ENCODE data around the gene DARS1.
"Not testable (repeated sequence)": the region's sequence is repeated elsewhere in the genome, so short reads cannot be mapped to it uniquely, and the experiment has no call there.

DARS1 gene

DNA sequence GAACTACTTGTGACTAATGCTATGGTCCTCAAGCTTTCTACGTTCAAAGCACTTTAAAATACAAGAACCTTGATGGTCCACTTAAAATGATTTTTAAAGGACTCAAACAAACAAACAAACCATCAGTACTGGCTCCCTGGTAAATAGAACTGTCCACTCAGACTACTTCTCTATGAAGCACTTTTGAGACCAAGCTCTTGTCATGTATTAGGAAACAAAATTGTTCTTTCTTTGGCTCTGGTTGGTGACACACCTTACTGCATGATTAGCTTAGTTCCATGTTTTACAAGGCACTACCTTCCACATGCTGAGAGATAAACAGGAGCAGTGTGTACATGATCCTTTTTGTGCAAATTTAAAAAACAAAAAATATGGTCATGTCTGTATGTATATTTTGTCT lies 19.7 kb downstream of the DARS1 start:
- H3K27ac ChIP-seq (ENCODE audit: low read depth, low read length, poor library complexity, severe bottlenecking): no peak overlapping the region
- no peaks in the 10 kb centered on the region for H4K20me1 ChIP-seq (ENCODE audit: insufficient read depth, low read length)
- no peak overlapping the region for H3K9ac ChIP-seq (ENCODE audit: low read length)
- no peak overlapping the region for H3K4me2 ChIP-seq (ENCODE audit: low read length)
- H3K36me3 ChIP-seq (ENCODE audit: insufficient read depth, low read length): peaks cover 51% of the 10 kb centered on the region
- TF ChIP-seq EZH2 (IDR thresholded peaks at IDR 0.05; ENCODE audit: borderline replicate concordance, low read length) (no peak), CTCF (IDR thresholded peaks at IDR 0.05; ENCODE audit: low read length) (no peak)
- peaks cover 3% of the 10 kb centered on the region; the same call in 1 of the 2 replicates for H3F3A ChIP-seq (ENCODE audit: insufficient read depth, low read length)
- no peaks in the 10 kb centered on the region for H3K27me3 ChIP-seq (ENCODE audit: insufficient read depth, low read length)
- peaks cover 65% of the 10 kb centered on the region for H3K79me2 ChIP-seq (ENCODE audit: insufficient read depth, low read length)
- H3K4me3 ChIP-seq (ENCODE audit: low read depth, low read length, poor library complexity, severe bottlenecking): no peak overlapping the region
- H3K9me3 ChIP-seq (ENCODE audit: low read length): no peaks in the 10 kb centered on the region
- peaks cover 36% of the 10 kb centered on the region for H3K4me1 ChIP-seq (ENCODE audit: insufficient read depth, low read length, severe bottlenecking)
- H2AFZ ChIP-seq (ENCODE audit: low read length): no peak overlapping the region
- H3K9me2 ChIP-seq (ENCODE audit: low read depth, low read length): no peaks in the 10 kb centered on the region

GRCh38 chr2:135964404-135964803 lies 21.0 kb downstream of the DARS1 start:
- not testable (repeated sequence) for H3K27ac ChIP-seq (ENCODE audit: low read depth, low read length, poor library complexity, severe bottlenecking); H4K20me1 ChIP-seq (ENCODE audit: insufficient read depth, low read length); H3K9ac ChIP-seq (ENCODE audit: low read length); H3K9me3 ChIP-seq (ENCODE audit: low read length); H3K4me2 ChIP-seq (ENCODE audit: low read length); H2AFZ ChIP-seq (ENCODE audit: low read length); H3K9me2 ChIP-seq (ENCODE audit: low read depth, low read length); H3K4me3 ChIP-seq (ENCODE audit: low read depth, low read length, poor library complexity, severe bottlenecking); H3F3A ChIP-seq (ENCODE audit: insufficient read depth, low read length); H3K27me3 ChIP-seq (ENCODE audit: insufficient read depth, low read length)
- Histone ChIP-seq H3K36me3 (ENCODE audit: insufficient read depth, low read length) (peaks cover 58% of the 10 kb centered on the region), H3K79me2 (ENCODE audit: insufficient read depth, low read length) (peaks cover 68% of the 10 kb centered on the region), H3K4me1 (ENCODE audit: insufficient read depth, low read length, severe bottlenecking) (peaks cover 44% of the 10 kb centered on the region)

DNA sequence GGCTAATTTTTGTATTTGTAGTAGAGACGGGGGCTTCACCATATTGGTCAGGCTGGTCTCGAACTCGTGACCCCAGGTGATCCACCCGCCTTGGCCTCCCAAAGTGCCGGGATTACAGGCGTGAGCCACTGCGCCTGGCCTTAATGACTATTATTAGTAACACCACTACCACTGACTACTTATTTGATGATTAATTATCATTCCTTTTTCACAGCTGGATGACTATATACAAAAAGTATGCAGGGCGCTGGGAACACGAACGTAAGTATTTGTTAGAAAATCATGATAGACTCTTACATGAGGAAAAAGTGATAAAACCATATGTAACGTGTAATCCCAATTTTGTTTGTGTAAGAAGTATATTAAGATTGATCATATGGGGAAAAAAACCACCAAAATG lies 21.6 kb downstream of the DARS1 start:
- Histone ChIP-seq H3K79me2 (ENCODE audit: insufficient read depth, low read length) (peaks cover 66% of the 10 kb centered on the region), H3K9me2 (ENCODE audit: low read depth, low read length) (no peaks in the 10 kb centered on the region), H2AFZ (ENCODE audit: low read length) (no peak overlapping the region), H3K27ac (ENCODE audit: low read depth, low read length, poor library complexity, severe bottlenecking) (no peak overlapping the region), H3K36me3 (ENCODE audit: insufficient read depth, low read length) (peaks cover 57% of the 10 kb centered on the region), H3K27me3 (ENCODE audit: insufficient read depth, low read length) (no peaks in the 10 kb centered on the region), H3K9ac (ENCODE audit: low read length) (no peak overlapping the region), H4K20me1 (ENCODE audit: insufficient read depth, low read length) (no peaks in the 10 kb centered on the region), H3K4me1 (ENCODE audit: insufficient read depth, low read length, severe bottlenecking) (peaks cover 44% of the 10 kb centered on the region), H3K4me2 (ENCODE audit: low read length) (no peak overlapping the region), H3K9me3 (ENCODE audit: low read length) (no peaks in the 10 kb centered on the region), H3F3A (ENCODE audit: insufficient read depth, low read length) (peaks cover 3% of the 10 kb centered on the region; the same call in 1 of the 2 replicates), H3K4me3 (ENCODE audit: low read depth, low read length, poor library complexity, severe bottlenecking) (no peak overlapping the region)
- TF ChIP-seq CTCF (IDR thresholded peaks at IDR 0.05; ENCODE audit: low read length) (no peak), EZH2 (IDR thresholded peaks at IDR 0.05; ENCODE audit: borderline replicate concordance, low read length) (no peak)

- peaks cover 44% of the 10 kb centered on the region for H3K4me1 ChIP-seq (ENCODE audit: insufficient read depth, low read length, severe bottlenecking)
- H3K9ac ChIP-seq (ENCODE audit: low read length): peak overlapping the region; percentile 36; the same call in 1 of the 2 replicates
- H3K9me3 ChIP-seq (ENCODE audit: low read length): no peaks in the 10 kb centered on the region
- peaks cover 63% of the 10 kb centered on the region for H3K36me3 ChIP-seq (ENCODE audit: insufficient read depth, low read length)
- no peaks in the 10 kb centered on the region for H4K20me1 ChIP-seq (ENCODE audit: insufficient read depth, low read length)
- no peaks in the 10 kb centered on the region for H3K27me3 ChIP-seq (ENCODE audit: insufficient read depth, low read length)
- H3K9me2 ChIP-seq (ENCODE audit: low read depth, low read length): no peaks in the 10 kb centered on the region
- peaks cover 78% of the 10 kb centered on the region for H3K79me2 ChIP-seq (ENCODE audit: insufficient read depth, low read length)
- H3K4me2 ChIP-seq (ENCODE audit: low read length): peak overlapping the region; percentile 54; the same call in 1 of the 2 replicates
- peak overlapping the region; percentile 9 for H3K4me3 ChIP-seq (ENCODE audit: low read depth, low read length, poor library complexity, severe bottlenecking)
- no peak overlapping the region for H2AFZ ChIP-seq (ENCODE audit: low read length)
- H3F3A ChIP-seq (ENCODE audit: insufficient read depth, low read length): peaks cover 3% of the 10 kb centered on the region; the same call in 1 of the 2 replicates
- H3K27ac ChIP-seq (ENCODE audit: low read depth, low read length, poor library complexity, severe bottlenecking): peak overlapping the region; percentile 80
- no peak for TF ChIP-seq EZH2 (IDR thresholded peaks at IDR 0.05; ENCODE audit: borderline replicate concordance, low read length)
- TF ChIP-seq CTCF (IDR thresholded peaks at IDR 0.05; ENCODE audit: low read length): no peak
Measured at GRCh38 chr2:135962366-135963123, 22.9 kb downstream of the DARS1 start.
